CD4-positive, CD25-positive, alpha-beta regulatory T cell (primary cell): ENCODE data around the gene MXRA7. TPM values are rescaled to one million over a fixed set of nuclear protein-coding genes. Genes with fewer than 3 reads are reported as not detected.

Experiments used
- ATAC-seq, 2 donors: fragments of 150-1000 bp; cut with Tn5 transposase; one replicate each; pipeline ENCODE4 v1.10.0; 2021; ENCODE audit warnings: low read depth in 2 of 2, moderate number of reproducible peaks in 2 of 2, moderate library complexity in 1 of 2
- DNase-seq, 3 donors: peaks; one replicate each; pipeline versions ENCODE4 v3.0.0 to v3.0.0-alpha.2; 2012 to 2022; ENCODE audit warnings: mixed read lengths in 1 of 3
- H3K27ac ChIP-seq: one replicate; pipeline ENCODE4 v1.7.0; 2013; ENCODE audit warnings: mild to moderate bottlenecking, low read length; ENCODE audit not compliant: insufficient read depth, poor library complexity, severe bottlenecking
- H3K27me3 ChIP-seq: one replicate; pipeline ENCODE4 v1.7.0; 2013; ENCODE audit warnings: low read length; ENCODE audit not compliant: control insufficient read depth, insufficient read depth
- H3K36me3 ChIP-seq: one replicate; pipeline ENCODE4 v1.7.0; 2013; ENCODE audit warnings: mild to moderate bottlenecking, low read length, moderate library complexity; ENCODE audit not compliant: control insufficient read depth, insufficient read depth
- H3K4me1 ChIP-seq: 2 replicates; pipeline ENCODE4 v1.7.0; 2013; ENCODE audit warnings: mild to moderate bottlenecking, low read length; ENCODE audit not compliant: insufficient read depth, control insufficient read depth, poor library complexity, severe bottlenecking
- H3K4me3 ChIP-seq: one replicate; pipeline ENCODE4 v1.7.0; 2013; ENCODE audit warnings: low read depth, mild to moderate bottlenecking, low read length, moderate library complexity
- H3K9me3 ChIP-seq, 2 experiments: 1 replicate in 1 of 2; 2 replicates in 1 of 2; pipeline ENCODE4 v1.7.0; 2013; ENCODE audit warnings: low read length in 2 of 2, mild to moderate bottlenecking in 1 of 2, moderate library complexity in 1 of 2; ENCODE audit not compliant: control insufficient read depth in 2 of 2
- H3K27ac Mint-ChIP-seq, 3 donors: one replicate each; pipeline ENCODE4 v1.8.0; 2020 to 2022; ENCODE audit warnings: mild to moderate bottlenecking in 3 of 3, mixed read lengths in 3 of 3, moderate library complexity in 2 of 3
- H3K27me3 Mint-ChIP-seq: one replicate; pipeline ENCODE4 v1.8.0; 2022; ENCODE audit warnings: mild to moderate bottlenecking, mixed read lengths
- H3K36me3 Mint-ChIP-seq: one replicate; pipeline ENCODE4 v1.8.0; 2020; ENCODE audit warnings: mixed read lengths
- H3K4me1 Mint-ChIP-seq, 4 donors: one replicate each; pipeline ENCODE4 v1.8.0; 2020 to 2022; ENCODE audit warnings: mixed read lengths in 4 of 4, mild to moderate bottlenecking in 1 of 4
- H3K4me3 Mint-ChIP-seq, 4 donors: one replicate each; pipeline ENCODE4 v1.8.0; 2020 to 2022; ENCODE audit warnings: mild to moderate bottlenecking in 4 of 4, mixed read lengths in 4 of 4, moderate library complexity in 3 of 4
- H3K9me3 Mint-ChIP-seq, 7 donors: one replicate each; pipeline ENCODE4 v1.8.0; 2020 to 2022; ENCODE audit warnings: mixed read lengths in 7 of 7, mild to moderate bottlenecking in 3 of 7, moderate library complexity in 2 of 7
- polyA plus RNA-seq, 4 donors: library from polyadenylated mRNA; unstranded; fragments of 300-500 nt; fragmentation: Illumina TruSeq; gene quantifications; one replicate each; pipeline ENCODE4 v1.2.3, GENCODE V29; 2021
- total RNA-seq: library from RNA; stranded (reverse); gene quantifications from one replicate; pipeline ENCODE4 v1.2.3, GENCODE V29; 2022

The MXRA7 gene
- total and polyA plus RNA-seq, 5 donors from 2014 or later, result 2.2 to 8.8 (median 5.0) TPM

GRCh38 chr17:76682296-76682695 is 28.5 kb downstream of the MXRA7 start:
- no peak for ATAC-seq
- H3K27ac Mint-ChIP-seq, result no peak overlapping the region
- no peak overlapping the region for H3K27ac ChIP-seq
- no peaks in the 10 kb centered on the region for H3K9me3 ChIP-seq
- H3K36me3 Mint-ChIP-seq, result peaks cover 4% of the 10 kb centered on the region
- H3K4me3 ChIP-seq, result no peak overlapping the region
- no peaks in the 10 kb centered on the region for H3K27me3 Mint-ChIP-seq
- H3K4me1 Mint-ChIP-seq, result peaks cover 0 to 8% (median 6%) of the 10 kb centered on the region in 4 donors
- H3K4me3 Mint-ChIP-seq, result no peak overlapping the region
- no peaks in the 10 kb centered on the region for H3K36me3 ChIP-seq
- H3K27me3 ChIP-seq, result no peaks in the 10 kb centered on the region
- H3K9me3 Mint-ChIP-seq, result no peaks in the 10 kb centered on the region
- peaks cover 18% of the 10 kb centered on the region for H3K4me1 ChIP-seq
- DNase-seq, result no peak

DNA sequence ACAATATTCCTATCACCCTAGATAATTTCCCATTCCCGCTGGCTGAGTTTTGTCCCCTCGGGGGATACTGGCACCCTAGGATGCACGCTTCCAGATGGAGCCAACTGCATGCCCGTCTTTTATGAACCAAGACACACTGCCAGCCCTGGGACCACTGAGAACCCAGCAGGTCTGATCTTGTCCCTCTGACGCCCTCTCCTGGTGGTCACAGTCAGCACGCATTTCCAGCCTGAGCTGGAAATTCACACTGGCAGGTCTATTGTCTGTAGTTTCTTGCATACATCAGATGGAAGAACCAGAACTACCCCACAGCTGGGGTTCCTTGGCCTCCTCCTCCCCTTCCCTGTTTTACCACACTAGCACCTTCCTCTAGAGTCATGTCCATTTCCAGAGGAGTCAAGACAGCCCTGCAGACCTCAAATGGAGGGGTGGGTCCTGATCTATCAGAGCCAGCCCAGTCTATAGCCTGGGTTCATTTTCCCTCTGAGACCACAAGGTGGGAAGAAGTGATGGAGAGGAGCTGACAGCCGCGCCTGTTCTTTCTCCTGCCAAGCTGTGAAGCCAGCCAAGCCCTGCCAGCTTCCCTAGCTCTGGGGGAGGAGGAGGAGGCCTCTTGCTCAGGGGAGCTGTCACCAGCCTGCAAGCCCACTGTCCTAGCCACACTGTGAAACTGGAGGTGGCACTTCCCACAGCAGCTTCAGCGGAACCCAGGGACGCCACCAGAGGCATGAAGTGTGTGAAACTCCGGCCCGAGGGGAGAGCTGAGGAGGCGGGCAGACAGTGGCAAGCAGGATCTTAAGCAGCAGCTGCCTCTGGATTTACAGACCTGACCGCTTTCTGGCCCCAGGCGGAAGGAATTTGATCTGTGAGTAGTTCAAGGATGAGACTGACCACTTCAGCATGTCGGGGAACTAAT is 29.3 kb downstream of the MXRA7 start:
- Mint-ChIP-seq H3K4me1 (peaks cover 0 to 8% (median 6%) of the 10 kb centered on the region in 4 donors), H3K9me3 (no peaks in the 10 kb centered on the region), H3K36me3 (peaks cover 4% of the 10 kb centered on the region), H3K27me3 (no peaks in the 10 kb centered on the region), H3K27ac (no peak overlapping the region), H3K4me3 (peak overlapping the region in 1 of 4 donors; percentile 6)
- Histone ChIP-seq H3K9me3 (no peaks in the 10 kb centered on the region), H3K4me1 (peaks cover 18% of the 10 kb centered on the region), H3K36me3 (no peaks in the 10 kb centered on the region), H3K4me3 (no peak overlapping the region), H3K27me3 (no peaks in the 10 kb centered on the region), H3K27ac (no peak overlapping the region)
- DNase-seq (peak; percentile 47 to 79 (median 69)), ATAC-seq (peak; percentile 43 to 59)

GRCh38 chr17:76679239-76679638 is 31.5 kb downstream of the MXRA7 start:
- H3K9me3 Mint-ChIP-seq, result no peaks in the 10 kb centered on the region
- ATAC-seq (no peak), DNase-seq (no peak)
- H3K27me3 ChIP-seq, result no peaks in the 10 kb centered on the region
- H3K4me1 Mint-ChIP-seq, result peaks cover 0 to 8% (median 6%) of the 10 kb centered on the region in 4 donors
- no peak overlapping the region for H3K27ac Mint-ChIP-seq
- peaks cover 4% of the 10 kb centered on the region for H3K36me3 Mint-ChIP-seq
- no peaks in the 10 kb centered on the region for H3K36me3 ChIP-seq
- no peaks in the 10 kb centered on the region for H3K27me3 Mint-ChIP-seq
- H3K4me3 Mint-ChIP-seq, result no peak overlapping the region
- H3K27ac ChIP-seq, result no peak overlapping the region
- H3K4me3 ChIP-seq, result no peak overlapping the region
- no peaks in the 10 kb centered on the region for H3K9me3 ChIP-seq
- peaks cover 18% of the 10 kb centered on the region for H3K4me1 ChIP-seq

DNA sequence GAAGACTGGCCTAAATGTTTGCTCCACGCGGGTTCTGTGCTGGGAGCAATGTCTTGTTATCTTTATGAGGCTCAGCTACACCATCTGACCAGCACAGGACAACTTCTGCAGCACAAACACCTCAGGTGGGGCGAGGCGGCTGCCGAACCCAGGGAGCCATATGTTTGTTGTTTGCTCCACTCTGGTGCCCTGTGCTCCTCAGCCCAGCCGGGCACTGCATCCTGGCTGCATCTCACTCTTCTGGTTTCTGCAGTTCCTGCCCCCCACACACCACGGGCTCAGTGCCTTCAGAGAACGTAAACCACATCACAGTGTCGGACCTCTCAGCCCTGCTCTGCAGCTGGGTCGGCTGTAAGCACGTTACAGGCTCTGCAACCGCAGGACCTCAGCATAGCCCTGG is 32.4 kb downstream of the MXRA7 start:
- H3K27ac ChIP-seq, result peak overlapping the region; percentile 16
- no peaks in the 10 kb centered on the region for H3K9me3 ChIP-seq
- peaks cover 4% of the 10 kb centered on the region for H3K36me3 Mint-ChIP-seq
- no peaks in the 10 kb centered on the region for H3K27me3 Mint-ChIP-seq
- DNase-seq (peak in 2 of 3 donors; percentile 14 to 74), ATAC-seq (peak; percentile 71 to 75)
- H3K4me1 ChIP-seq, result peaks cover 18% of the 10 kb centered on the region
- H3K27me3 ChIP-seq, result no peaks in the 10 kb centered on the region
- H3K36me3 ChIP-seq, result no peaks in the 10 kb centered on the region
- no peak overlapping the region for H3K27ac Mint-ChIP-seq
- peak overlapping the region; percentile 26 for H3K4me3 ChIP-seq
- H3K4me1 Mint-ChIP-seq, result peaks cover 0 to 9% (median 6%) of the 10 kb centered on the region in 4 donors
- H3K9me3 Mint-ChIP-seq, result no peaks in the 10 kb centered on the region
- H3K4me3 Mint-ChIP-seq, result no peak overlapping the region

DNA sequence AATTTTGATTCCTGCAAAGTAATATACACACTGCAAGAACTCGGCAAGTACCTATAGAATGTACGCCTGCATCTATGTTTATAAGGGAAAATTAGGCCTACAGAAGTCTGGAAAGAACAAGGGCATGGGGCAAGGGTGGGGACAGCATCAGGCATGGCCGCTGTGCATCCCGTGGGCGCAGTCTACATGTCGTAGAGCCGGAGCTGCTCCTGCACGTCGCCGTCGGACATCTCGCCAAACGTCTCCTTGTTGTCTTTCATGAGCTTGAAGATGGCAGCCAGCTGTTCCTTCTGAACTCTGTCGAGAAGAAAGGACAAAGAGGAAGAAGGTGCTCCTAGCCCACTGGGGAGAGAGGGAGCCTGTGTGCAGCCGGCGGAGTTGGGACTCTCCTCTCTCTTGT is 33.4 kb downstream of the MXRA7 start:
- no peak overlapping the region for H3K4me3 ChIP-seq
- ATAC-seq, result no peak
- Mint-ChIP-seq H3K9me3 (no peaks in the 10 kb centered on the region), H3K27me3 (no peaks in the 10 kb centered on the region), H3K4me3 (no peak overlapping the region), H3K36me3 (peaks cover 4% of the 10 kb centered on the region), H3K4me1 (peaks cover 3 to 17% (median 10%) of the 10 kb centered on the region in 4 donors), H3K27ac (no peak overlapping the region)
- peaks cover 18% of the 10 kb centered on the region for H3K4me1 ChIP-seq
- no peak for DNase-seq
- H3K27ac ChIP-seq, result no peak overlapping the region
- H3K9me3 ChIP-seq, result no peaks in the 10 kb centered on the region
- no peaks in the 10 kb centered on the region for H3K36me3 ChIP-seq
- H3K27me3 ChIP-seq, result no peaks in the 10 kb centered on the region

GRCh38 chr17:76676629-76677028 is 34.1 kb downstream of the MXRA7 start:
- Mint-ChIP-seq H3K36me3 (peaks cover 4% of the 10 kb centered on the region), H3K27me3 (peaks cover 3% of the 10 kb centered on the region), H3K4me3 (no peak overlapping the region), H3K4me1 (peaks cover 8 to 22% (median 14%) of the 10 kb centered on the region in 4 donors), H3K27ac (no peak overlapping the region), H3K9me3 (no peaks in the 10 kb centered on the region)
- Histone ChIP-seq H3K4me3 (no peak overlapping the region), H3K9me3 (no peaks in the 10 kb centered on the region), H3K27me3 (no peaks in the 10 kb centered on the region), H3K36me3 (no peaks in the 10 kb centered on the region), H3K27ac (no peak overlapping the region), H3K4me1 (peaks cover 22% of the 10 kb centered on the region)
- DNase-seq (no peak), ATAC-seq (no peak)

- Mint-ChIP-seq H3K4me3 (no peak overlapping the region), H3K9me3 (no peaks in the 10 kb centered on the region), H3K4me1 (peaks cover 10 to 27% (median 19%) of the 10 kb centered on the region in 4 donors), H3K36me3 (no peaks in the 10 kb centered on the region), H3K27me3 (peaks cover 6% of the 10 kb centered on the region), H3K27ac (no peak overlapping the region)
- Histone ChIP-seq H3K36me3 (no peaks in the 10 kb centered on the region), H3K27me3 (no peaks in the 10 kb centered on the region), H3K9me3 (no peaks in the 10 kb centered on the region), H3K4me3 (no peak overlapping the region), H3K27ac (no peak overlapping the region), H3K4me1 (peaks cover 30% of the 10 kb centered on the region)
- ATAC-seq (no peak), DNase-seq (no peak)
These were observed 35.1 kb downstream of the MXRA7 start for GRCh38 chr17:76675648-76676047.

GRCh38 chr17:76674600-76674999 is 36.2 kb downstream of the MXRA7 start:
- peaks cover 34% of the 10 kb centered on the region for H3K4me1 ChIP-seq
- DNase-seq, result no peak

More at GRCh38 chr17:76674600-76674999, 36.2 kb downstream of the MXRA7 start:
- Mint-ChIP-seq H3K36me3 (no peaks in the 10 kb centered on the region), H3K4me1 (peaks cover 16 to 37% (median 25%) of the 10 kb centered on the region in 4 donors), H3K9me3 (no peaks in the 10 kb centered on the region), H3K27ac (no peak overlapping the region), H3K27me3 (peaks cover 6% of the 10 kb centered on the region), H3K4me3 (no peak overlapping the region)
- H3K4me3 ChIP-seq, result no peak overlapping the region
- no peak for ATAC-seq
- no peaks in the 10 kb centered on the region for H3K27me3 ChIP-seq
- no peak overlapping the region for H3K27ac ChIP-seq
- H3K9me3 ChIP-seq, result no peaks in the 10 kb centered on the region
- no peaks in the 10 kb centered on the region for H3K36me3 ChIP-seq
